ENCODE measurements around the gene ZFAND4.

DNA sequence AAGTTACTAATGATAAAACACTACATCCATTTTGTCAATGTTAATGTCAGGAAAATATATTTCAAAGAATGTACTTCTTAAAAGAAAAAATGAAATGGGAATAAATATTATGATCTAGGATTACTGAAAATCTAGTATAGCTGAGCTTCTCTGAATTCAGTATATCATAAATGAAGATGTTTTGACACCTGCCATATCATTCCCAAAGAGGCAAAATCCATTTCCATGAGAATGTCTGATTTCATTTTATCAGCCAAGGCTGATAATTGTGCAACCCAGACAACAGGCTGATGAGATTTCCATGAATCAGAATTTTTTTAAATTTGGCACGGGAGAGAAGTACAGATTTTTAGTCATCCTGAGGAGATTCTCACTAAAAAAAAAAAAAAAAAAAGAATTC, 32.5 kb downstream of the ZFAND4 start:
- TF ChIP-seq, protein P1, sequence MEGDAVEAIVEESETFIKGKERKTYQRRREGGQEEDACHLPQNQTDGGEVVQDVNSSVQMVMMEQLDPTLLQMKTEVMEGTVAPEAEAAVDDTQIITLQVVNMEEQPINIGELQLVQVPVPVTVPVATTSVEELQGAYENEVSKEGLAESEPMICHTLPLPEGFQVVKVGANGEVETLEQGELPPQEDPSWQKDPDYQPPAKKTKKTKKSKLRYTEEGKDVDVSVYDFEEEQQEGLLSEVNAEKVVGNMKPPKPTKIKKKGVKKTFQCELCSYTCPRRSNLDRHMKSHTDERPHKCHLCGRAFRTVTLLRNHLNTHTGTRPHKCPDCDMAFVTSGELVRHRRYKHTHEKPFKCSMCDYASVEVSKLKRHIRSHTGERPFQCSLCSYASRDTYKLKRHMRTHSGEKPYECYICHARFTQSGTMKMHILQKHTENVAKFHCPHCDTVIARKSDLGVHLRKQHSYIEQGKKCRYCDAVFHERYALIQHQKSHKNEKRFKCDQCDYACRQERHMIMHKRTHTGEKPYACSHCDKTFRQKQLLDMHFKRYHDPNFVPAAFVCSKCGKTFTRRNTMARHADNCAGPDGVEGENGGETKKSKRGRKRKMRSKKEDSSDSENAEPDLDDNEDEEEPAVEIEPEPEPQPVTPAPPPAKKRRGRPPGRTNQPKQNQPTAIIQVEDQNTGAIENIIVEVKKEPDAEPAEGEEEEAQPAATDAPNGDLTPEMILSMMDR (IDR thresholded peaks at IDR 0.05): no peak
- no peak for TF ChIP-seq POLR2A (IDR thresholded peaks at IDR 0.05)
